Esophagus muscularis mucosa (tissue), 3 donors: ENCODE measurements around the gene SLC16A11.

Experiments used
- CTCF ChIP-seq, 3 experiments: fragments of 200-600 bp in 2 of 3; fragments of 450-650 bp in 1 of 3; sonication (generic) in 2 of 3; IDR thresholded peaks; one replicate each; pipeline ENCODE4 v1.5.1; 2017 to 2019; ENCODE audit warnings: antibody characterized with exemption in 3 of 3, mild to moderate bottlenecking in 2 of 3, moderate library complexity in 1 of 3
- POLR2A ChIP-seq: fragments of 450-650 bp; IDR thresholded peaks from one replicate; pipeline ENCODE4 v1.6.1; 2017; ENCODE audit warnings: antibody characterized with exemption, moderate library complexity, mild to moderate bottlenecking, low read depth
- POLR2AphosphoS5 ChIP-seq, 2 donors: sonication (generic); formaldehyde crosslinking; IDR thresholded peaks; one replicate each; pipeline ENCODE4 v1.6.1; 2017; ENCODE audit warnings: antibody characterized with exemption in 2 of 2

GRCh38 chr17:6997171-6997570, 46.7 kb downstream of the SLC16A11 start:
- TF ChIP-seq CTCF (IDR thresholded peaks at IDR 0.05), result no peak
- no peak for TF ChIP-seq POLR2AphosphoS5 (IDR thresholded peaks at IDR 0.05)
- TF ChIP-seq POLR2A, result no peak
